IPS DF 19.7 (cell line): ENCODE results near the gene ACAD10.
"Not testable (repeated sequence)": the region's sequence is repeated elsewhere in the genome, so short reads cannot be mapped to it uniquely, and the experiment has no call there.

Experiments
- DNase-seq: peaks from one replicate; pipeline ENCODE4 v3.0.0-alpha.2; 2013; ENCODE audit warnings: low read depth, low spot score

ACAD10 gene

DNA sequence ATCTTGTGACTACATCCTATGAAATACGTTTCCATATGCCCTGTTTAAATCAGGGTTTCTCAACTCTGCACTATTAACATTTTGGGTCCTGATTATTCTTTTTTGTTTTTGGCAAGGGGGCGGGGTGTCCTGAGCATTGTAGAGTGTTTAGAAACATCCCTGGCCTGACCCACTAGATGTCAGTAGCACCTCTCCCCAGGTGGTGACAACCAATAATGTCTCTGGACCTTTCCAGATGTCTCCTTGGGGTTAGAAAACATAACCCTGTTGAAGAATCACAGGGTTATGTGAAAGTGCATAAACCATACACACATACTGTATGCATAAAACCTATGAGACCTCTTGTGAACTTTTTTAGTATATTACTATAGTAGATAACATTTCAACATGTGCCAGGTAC lies 1.4 kb downstream of the ACAD10 start:
- DNase-seq = no peak

DNA sequence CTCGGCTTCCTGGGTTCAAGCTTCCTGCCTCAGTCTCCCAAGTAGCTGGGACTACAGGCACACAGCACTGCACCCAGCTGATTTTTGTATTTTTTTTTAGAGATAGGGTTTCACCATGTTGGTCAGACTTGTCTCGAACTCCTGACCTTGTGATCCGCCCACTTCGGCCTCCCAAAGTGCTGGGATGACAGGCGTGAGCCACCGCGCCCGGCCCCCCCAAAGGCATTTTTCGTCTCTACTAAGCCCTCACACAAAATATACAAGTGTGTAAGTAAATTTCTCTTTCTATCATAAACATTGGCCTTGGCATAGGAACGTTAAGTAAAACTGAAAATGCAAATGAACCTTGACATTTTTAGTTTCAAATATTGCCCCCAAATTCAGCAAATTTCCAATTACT lies 2.1 kb downstream of the ACAD10 start:
- no peak for DNase-seq

DNA sequence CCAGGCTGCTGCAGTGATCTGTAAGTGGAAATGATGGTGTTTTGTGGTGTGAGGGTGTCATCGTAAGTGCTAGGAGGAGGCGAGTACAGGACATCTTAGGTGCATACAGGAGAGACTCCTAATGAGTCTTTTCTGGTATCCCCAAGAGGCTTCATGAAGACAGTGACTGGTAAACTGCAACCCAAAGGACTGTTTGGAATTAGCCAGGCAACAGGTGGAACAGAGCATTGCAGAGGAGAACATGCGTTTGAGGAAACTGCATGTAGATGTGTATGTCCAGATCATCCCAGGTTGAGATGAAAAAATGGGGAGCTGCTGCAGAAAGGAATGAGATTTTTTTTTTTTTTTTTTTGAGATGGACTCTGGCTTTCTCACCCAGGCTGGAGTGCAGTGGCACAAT lies 5.4 kb downstream of the ACAD10 start:
- DNase-seq = no peak

DNA sequence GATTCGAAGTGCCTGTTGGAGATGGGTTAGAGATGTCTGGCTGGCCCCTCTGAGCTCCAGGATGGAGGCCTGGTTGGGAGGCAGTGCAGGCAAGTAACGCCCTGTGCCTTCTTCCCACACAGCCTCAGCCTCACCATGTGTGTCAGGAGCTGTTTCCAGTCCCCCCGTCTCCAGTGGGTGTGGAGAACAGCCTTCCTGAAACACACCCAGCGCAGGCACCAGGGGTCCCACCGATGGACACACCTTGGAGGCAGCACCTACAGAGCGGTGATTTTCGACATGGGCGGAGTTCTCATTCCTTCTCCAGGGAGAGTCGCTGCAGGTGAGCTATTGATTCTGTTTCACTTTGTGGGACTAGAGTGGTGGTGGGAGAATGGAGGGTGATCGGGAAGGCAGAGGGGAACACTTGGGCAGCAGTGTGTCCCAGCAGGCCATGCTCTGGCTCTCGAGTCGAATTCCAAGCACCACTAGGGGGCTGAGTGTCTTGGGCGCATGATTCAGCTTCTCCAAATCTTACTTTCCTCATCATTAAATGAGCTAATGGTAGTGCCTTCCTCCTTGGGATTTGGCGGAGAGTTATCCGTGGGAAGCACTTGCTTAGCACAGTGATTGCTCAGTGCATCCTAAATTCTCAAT lies 6.8 kb downstream of the ACAD10 start:
- DNase-seq = no peak

DNA sequence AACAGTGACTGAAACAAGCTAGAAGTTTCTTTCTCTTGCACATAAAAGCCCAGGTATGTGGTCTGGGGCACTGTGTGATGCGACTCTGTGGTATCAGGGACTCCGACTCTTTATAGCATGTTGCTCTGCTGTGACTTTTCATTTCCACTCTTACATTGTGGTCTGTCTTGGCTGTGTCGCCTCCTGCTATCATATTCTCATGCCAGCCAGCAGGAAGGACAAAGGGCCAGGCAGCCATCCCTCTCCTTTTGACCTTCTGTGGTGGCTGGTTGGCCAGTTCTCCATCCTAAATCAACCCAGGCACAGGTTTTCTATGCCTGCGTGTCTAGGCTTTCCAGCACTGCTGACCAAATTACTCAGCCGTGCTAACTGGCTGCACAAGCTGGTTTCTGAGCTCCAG lies 8.0 kb downstream of the ACAD10 start:
- DNase-seq = no peak

DNA sequence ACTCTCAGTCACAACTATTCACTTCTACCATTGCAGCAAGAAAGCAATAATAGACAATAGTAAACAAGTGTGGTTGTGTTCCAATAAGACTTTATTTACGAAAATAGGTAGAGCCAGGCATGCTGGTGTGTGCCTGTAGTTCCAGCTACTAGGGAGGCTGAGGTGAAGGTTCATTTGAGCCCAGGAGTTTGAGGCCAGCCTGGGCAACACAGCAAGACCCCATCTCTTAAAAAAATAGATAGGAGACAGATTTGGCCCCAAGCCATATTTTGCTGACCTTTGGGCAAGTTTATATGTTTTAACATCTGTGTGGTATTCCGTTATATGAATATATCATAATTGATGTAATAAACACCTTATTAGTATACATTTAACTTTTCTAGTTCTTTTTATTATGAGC lies 14.1 kb downstream of the ACAD10 start:
- DNase-seq = no peak

DNA sequence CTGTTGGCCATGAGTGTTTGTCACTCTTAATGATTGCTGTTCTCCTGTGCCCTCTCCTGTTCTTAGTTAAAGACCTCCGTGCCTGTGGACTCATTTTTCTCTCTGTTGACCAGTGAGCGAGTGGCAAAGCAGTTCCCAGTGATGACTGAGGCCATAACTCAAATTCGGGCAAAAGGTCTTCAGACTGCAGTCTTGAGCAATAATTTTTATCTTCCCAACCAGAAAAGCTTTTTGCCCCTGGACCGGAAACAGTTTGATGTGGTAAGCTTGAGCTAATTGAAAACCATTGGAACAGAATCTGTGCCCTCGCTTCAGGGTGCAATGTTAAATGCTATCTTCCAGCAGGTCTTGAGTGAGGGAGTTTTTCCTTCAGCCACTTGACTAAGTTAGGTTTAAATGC lies 19.8 kb downstream of the ACAD10 start:
- DNase-seq = no peak

DNA sequence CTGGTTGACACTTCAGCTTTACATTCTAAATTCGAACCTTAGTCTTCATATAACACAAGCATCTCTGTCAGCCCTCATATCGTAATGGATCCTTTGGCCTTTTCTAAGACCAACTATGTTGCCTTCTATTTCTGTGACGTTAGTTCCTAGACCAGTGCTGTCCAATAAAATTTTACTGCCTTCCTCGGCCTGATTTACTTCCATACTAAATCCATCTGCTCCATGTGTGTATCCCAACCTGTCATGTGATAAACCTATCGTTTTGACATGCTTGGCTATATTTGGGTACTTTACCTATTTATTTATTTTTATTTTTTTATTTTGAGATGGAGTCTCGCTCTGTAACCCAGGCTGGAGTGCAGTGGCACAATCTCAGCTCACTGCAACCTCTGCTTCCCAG lies 20.3 kb downstream of the ACAD10 start:
- DNase-seq = no peak

DNA sequence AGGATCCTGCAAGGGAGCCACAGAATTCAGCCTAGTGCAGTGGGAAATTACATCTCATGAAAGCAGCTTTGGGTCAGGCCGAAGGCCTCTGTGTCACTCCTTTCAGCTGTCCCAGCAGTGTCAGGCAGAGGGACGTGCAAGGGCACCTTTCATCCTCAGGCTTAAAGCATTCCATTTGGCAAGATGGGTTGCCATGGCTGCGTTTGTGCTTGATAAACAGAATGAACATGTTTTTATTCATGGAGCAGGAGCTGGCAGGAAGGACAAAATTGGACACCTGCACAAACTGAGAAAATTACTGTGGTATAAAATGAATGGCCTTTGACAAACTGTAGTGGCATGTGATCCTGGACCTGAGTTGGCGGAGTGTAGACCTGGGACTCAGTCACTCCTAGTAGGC lies 29.4 kb downstream of the ACAD10 start:
- no peak for DNase-seq

DNA sequence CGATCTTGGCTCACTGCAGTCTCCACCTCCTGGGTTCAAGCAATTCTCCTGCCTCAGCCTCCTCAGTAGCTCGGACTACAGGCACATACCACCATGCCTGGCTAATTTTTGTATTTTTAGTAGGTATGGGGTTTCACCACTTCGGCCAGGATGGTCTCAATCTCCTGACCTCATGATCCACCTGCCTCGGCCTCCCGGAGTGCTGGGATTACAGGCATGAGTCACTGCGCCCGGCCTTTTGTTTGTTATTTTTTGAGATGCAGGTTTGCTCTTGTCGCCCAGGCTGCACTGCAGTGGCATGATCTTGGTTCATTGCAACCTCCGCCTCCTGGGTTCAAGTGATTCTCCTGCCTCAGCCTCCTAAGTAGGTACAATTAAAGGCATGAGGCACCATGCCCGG lies 33.5 kb downstream of the ACAD10 start:
- DNase-seq = not testable (repeated sequence)

DNA sequence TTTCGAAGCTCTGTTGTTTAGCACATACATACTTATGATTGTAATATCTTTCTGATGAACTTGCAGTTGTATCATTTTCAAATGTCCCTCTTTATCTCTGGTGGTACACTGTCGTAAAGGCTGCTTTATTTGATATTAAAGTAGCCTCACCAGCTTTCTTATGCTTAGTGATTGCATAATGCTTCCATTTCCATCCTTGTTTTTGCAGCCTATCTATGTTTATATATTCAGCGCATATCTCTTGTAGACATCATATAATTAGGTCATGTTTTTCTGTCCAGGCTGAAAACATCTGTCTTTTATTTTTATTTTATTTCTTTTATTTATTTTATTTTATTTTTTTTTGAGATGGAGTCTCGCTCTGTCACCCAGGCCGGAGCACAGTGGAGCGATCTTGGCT lies 34.6 kb downstream of the ACAD10 start:
- DNase-seq = no peak

DNA sequence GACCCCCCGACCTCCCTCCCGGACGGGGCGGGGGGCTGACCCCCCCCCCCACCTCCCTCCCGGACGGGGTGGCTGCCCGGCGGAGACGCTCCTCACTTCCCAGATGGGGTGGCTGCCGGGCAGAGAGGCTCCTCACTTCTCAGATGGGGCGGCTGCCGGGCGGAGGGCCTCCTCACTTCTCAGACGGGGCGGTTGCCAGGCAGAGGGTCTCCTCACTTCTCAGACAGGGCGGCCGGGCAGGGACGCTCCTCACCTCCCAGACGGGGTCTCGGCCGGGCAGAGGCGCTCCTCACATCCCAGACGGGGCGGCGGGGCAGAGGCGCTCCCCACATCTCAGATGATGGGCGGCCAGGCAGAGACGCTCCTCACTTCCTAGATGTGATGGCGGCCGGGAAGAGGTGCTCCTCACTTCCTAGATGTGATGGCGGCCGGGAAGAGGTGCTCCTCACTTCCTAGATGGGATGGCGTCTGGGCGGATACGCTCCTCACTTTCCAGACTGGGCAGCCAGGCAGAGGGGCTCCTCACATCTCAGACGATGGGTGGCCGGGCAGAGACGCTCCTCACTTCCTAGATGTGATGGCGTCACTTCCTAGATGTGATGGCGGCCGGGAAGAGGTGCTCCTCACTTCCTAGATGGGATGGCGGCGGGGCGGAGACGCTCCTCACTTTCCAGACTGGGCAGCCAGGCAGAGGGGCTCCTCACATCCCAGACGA lies 38.0 kb downstream of the ACAD10 start:
- not testable (repeated sequence) for DNase-seq

DNA sequence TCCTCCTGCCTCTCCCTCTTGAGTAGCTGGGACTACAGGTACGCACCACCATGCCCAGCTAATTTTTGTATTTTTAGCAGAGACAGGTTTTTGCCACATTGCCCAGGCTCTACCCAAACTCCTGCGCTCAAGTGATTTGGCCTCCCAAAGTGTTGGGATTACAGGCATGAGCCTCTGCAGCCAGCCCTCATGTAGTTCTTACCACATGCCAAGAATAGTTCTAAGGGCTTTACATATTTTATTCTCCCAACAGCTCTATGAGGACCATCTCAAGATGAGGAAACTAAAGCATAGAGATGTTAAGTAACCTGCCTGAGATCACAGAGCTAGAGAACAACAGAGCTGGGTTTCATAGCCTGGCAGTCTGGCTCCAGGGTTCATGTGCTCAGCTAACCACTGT lies 42.9 kb downstream of the ACAD10 start:
- no peak for DNase-seq

DNA sequence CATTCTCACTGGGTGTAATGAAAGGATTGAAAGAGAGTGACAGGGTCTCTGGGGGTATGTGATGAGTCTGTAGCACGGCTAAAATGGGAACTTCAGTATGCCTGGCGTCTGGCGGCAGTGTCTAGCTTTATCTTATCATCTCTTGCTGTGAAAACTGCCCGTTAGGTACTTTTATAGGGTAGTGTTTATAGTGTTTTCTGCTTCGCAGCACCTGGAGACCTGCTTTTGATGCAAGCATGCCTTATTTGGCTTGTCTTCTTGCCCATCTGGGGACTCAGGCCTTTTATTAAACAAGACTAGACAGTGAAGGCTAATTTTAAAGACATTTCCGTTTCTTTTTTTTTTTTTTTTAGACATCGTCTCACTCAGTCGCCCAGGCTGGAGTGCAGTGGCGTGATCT lies 44.6 kb downstream of the ACAD10 start:
- no peak for DNase-seq

DNA sequence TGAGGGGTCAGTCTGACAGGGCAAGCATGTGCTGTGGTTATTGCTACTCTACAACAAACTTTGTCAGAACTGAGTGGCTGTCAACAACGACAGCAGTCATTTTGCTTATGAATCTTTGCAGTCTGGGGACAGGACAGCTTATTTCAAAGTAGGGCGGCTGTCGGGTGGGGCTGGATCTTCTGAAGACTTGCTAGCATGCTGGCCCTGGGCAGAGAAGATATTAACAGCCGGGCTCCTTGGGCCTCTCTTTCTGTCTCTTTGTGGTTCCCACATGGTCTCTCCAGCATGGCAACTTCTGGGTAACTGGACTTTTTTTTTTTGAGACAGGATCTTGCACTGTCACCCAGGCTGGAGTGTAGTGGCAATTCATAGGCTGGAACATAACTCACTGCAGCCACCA lies 46.9 kb downstream of the ACAD10 start:
- DNase-seq = no peak

DNA sequence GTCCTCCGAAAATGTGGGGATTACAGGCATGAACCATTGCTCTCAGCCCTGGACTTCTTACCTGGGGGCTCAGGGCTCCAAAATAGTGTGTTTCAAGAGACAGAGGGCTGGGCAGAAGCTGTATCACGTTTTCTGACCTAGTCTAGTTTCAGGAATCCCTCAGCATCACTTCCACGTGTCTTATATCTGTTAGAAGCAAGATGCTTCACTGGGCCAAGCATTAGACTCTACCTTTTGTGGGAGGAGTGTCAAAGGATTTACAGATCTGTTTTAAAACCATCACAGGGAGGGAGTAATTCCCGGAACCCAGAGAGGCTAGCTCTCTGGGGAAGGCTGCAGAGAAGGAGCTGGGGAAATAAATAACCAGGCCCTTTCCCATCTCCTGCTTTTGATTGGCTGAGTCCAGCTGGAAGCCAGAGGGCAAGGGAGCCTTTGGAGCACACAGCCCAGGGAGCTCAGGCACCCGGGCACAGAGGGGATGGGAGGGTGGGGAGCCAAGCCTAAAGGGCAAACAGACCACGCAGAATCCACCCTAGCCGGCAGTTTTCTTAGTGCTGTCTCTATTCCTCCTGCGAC lies 47.6 kb downstream of the ACAD10 start:
- DNase-seq = no peak

DNA sequence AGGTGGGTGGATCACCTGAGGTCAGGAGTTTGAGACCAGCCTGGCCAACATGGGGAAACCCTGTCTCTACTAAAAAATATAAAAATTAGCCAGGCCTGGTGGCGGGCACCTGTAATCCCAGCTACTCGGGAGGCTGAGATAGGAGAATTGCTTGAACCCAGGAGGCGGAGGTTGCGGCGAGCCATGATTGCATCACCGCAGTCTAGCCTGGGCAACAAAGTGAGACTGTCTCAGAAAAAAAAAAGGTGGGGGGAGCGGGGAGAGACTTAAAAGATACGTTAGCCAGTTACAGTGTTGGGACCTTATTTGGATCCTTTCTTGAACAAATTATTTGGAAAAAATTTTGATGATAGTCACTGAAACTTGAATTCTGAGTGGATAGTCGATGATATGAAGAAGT lies 53.7 kb downstream of the ACAD10 start:
- DNase-seq = not testable (repeated sequence)

DNA sequence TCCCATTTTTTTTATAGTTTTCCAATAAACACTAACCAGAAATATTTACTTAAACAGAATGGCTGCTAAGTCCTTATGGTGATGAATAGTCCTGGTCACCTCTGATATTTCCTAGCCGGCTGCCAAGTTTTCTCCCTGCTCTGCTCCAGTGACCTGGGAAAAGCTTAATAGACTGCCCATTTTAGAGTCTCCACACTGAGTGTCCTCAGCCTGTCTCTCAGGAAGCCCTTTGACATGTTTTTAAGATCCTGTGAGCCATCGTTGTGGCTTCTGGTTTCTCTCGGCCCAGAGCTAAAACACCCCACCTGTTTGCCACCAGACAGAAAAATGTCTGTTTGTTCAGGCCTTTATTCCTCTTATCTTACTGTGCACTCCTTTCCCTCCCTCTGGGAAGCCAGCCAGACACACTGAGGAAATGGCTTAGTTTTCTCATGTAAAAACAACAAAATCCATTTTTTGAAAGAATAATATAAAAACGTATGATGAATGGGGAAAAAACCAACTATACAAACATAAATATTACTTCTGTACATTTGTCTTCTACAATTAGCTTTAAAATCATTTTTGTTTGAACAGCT lies 55.5 kb downstream of the ACAD10 start:
- no peak for DNase-seq

DNA sequence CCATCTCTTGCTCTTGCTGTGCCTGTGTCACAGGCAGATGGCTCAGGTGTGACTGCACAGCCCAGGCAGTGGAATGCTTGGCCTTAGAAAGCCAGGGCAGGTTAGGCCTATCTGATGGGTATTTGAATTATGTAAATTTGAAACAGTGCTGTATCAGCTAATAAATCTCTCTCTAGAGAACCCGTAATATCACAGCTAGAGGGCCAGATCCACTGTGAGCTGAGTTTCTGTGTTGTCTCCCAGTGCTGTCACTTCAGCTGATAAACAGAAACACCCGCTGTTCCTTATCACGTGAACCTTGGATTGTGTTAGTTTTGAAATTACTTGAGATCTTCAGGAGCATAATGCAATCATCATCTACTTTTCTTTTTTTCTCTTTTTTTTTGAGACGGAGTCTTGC lies 59.4 kb downstream of the ACAD10 start:
- DNase-seq = no peak

DNA sequence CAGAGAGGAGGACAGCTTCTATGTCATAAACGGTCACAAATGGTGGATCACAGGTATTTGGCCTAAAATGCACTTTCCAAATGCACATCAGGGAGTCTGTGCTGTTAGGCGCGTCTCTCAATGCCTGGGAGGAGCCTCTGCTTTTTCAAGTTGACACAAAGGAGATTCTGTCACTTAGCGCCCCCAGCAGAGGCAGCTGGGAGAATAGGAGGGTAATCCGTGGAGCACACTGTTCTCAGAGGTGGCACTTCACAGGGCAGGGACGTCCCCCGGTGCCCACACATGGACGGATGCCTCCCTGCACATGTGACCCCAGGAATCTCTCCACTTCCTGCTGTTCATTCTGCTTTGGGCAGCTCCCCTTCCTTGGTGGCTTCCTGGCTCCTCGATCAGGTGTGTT lies 61.5 kb downstream of the ACAD10 start:
- DNase-seq = no peak

DNA sequence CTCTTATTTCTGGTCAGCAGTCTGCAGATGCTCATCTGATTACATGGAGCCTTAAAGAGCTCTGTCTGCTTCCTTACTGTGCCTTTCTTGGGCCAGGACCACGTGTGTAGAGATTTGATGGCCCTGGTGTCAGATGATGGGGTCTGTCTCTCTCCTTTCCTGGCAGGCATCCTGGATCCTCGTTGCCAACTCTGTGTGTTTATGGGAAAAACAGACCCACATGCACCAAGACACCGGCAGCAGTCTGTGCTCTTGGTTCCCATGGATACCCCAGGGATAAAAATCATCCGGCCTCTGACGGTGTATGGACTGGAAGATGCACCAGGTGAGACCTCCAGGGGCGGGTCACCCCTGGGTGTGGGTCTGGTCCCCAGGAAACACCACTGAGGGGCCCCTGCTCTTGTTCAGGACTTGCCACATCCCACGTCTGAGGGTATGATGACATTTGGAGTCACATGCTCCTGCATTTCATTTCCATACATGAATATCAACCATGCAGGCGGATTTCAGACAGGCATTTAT lies 62.4 kb downstream of the ACAD10 start:
- DNase-seq = no peak

DNA sequence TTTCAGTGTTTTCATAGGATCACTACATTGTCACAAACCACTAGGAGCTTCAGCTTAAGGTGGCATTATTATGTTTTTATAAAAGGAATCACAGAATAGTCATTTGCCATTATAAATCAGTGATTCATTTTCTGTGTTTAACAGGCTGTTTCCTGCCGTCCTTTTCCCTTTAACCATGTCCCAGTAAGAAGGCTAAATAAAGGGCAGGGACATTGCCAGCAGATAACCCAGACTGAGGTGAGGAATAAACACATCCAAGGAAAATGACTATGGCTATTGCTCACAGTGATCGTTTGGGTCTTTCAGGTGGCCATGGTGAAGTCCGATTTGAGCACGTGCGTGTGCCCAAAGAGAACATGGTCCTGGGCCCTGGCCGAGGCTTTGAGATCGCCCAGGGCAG lies 63.0 kb downstream of the ACAD10 start:
- no peak for DNase-seq

DNA sequence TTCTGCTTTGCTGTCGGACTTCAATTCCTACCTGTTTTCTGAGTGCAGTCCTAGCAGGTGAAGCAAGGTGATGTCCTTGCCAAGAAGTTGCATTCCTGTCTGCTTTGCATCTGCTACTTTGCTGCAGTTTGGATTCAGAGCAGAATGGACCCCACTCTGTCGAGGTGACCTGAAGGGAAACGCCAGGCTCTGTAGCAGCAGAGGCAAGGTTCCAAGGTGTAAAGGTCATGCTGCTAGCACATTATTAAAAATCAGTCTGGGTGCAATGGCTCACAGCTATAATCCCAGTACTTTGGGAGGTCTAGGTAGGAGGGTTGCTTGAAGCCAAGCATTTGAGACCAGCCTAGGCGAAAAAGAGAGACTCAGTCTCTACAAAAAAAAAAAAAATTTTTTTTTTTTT lies 63.5 kb downstream of the ACAD10 start:
- DNase-seq = no peak
